Heart left ventricle (tissue), 13 donors: ENCODE results near the gene KLHDC10.

Source experiments
- CTCF ChIP-seq, 12 donors: fragments of 200-600 bp; sonication (generic) in 4 of 12; IDR thresholded peaks; one replicate each; pipeline versions ENCODE4 v1.5.0 to v1.8.0; 2018 to 2022; ENCODE audit warnings: antibody characterized with exemption in 12 of 12, mild to moderate bottlenecking in 5 of 12
- POLR2A ChIP-seq, 2 donors: fragments of 450-650 bp; IDR thresholded peaks; one replicate each; pipeline ENCODE4 v1.6.1; 2017; ENCODE audit warnings: antibody characterized with exemption in 2 of 2, mild to moderate bottlenecking in 2 of 2, moderate library complexity in 2 of 2
- donor health status: ischemic (EF 13 %, LVEDD 7.1; RV severe dilation, severe dysfunction).
- donor health status: DM: no; HTN: yes; CAD: no.
- donor health status: DM: no; HTN: no; CAD: no.
- donor health status: ischemic (EF 25% LVEDD 6.9; RV normal size, moderate dysfunction).
- donor health status: ischemic (EF 25% LVEDD 5.7; RV mildly dilated, moderate dysfunction).
- donor health status: ischemic (EF 35%, LVEDD 5.7; RV mildly dilated, moderate dysfunction).
- donor health status: nonischemic (EF 11% LVEDD 7.7; RV severe dilation, severe dysfunction).
- donor health status: DM: yes; HTN: yes; CAD: no.
- donor health status: PGD.
- donor health status: ischemic (EF 29% LVEDD 5.4; RV normal size, mild dysfunction).
- donor health status: nonischemic (EF 23%, LVEDD 6.1; RV moderate dilation, normal function).

- no peak for TF ChIP-seq CTCF (IDR thresholded peaks at IDR 0.05)
- TF ChIP-seq POLR2A (IDR thresholded peaks at IDR 0.05), result no peak
Observed at GRCh38 chr7:130150587-130150986, 80.3 kb downstream of the KLHDC10 start.
